OCI-LY1 (cell line): ENCODE data around the gene NOTCH4.

Experiments used
- H2AFZ ChIP-seq: fragments of 200-600 bp; sonication (generic), shearing (Covaris generic); 2 replicates; pipeline ENCODE4 v1.6.0; 2014; ENCODE audit warnings: antibody characterized with exemption, mild to moderate bottlenecking, low read length
- H3F3A ChIP-seq: fragments of 200-600 bp; sonication (generic), shearing (Covaris generic); 2 replicates; pipeline ENCODE4 v1.6.0; 2014; ENCODE audit warnings: mild to moderate bottlenecking, antibody characterized with exemption, low read length, moderate library complexity; ENCODE audit not compliant: insufficient read depth
- H3K27ac ChIP-seq: fragments of 200-600 bp; sonication (generic); 2 replicates; pipeline ENCODE4 v1.5.1; 2014; ENCODE audit warnings: low read length, mixed run types, mild to moderate bottlenecking, low read depth; ENCODE audit not compliant: poor library complexity, severe bottlenecking
- H3K27me3 ChIP-seq: fragments of 200-600 bp; sonication (generic); 2 replicates; pipeline ENCODE4 v1.6.0; 2014; ENCODE audit warnings: antibody characterized with exemption, mild to moderate bottlenecking, low read length, moderate library complexity; ENCODE audit not compliant: insufficient read depth
- H3K36me3 ChIP-seq: fragments of 200-600 bp; sonication (generic); 2 replicates; pipeline ENCODE4 v1.6.1; 2014; ENCODE audit warnings: mild to moderate bottlenecking, antibody characterized with exemption, low read length, moderate library complexity, mixed read lengths; ENCODE audit not compliant: insufficient read depth
- H3K4me1 ChIP-seq: fragments of 200-600 bp; sonication (generic); 2 replicates; pipeline ENCODE4 v1.5.1; 2014; ENCODE audit warnings: mild to moderate bottlenecking, low read length, moderate library complexity; ENCODE audit not compliant: insufficient read depth, severe bottlenecking
- H3K4me2 ChIP-seq: fragments of 200-600 bp; sonication (generic), shearing (Covaris generic); 2 replicates; pipeline ENCODE4 v1.6.1; 2014; ENCODE audit warnings: low read length
- H3K4me3 ChIP-seq: fragments of 200-600 bp; sonication (generic); 2 replicates; pipeline ENCODE4 v1.5.1; 2014; ENCODE audit warnings: low read length, low read depth, mild to moderate bottlenecking, mixed read lengths; ENCODE audit not compliant: poor library complexity, severe bottlenecking
- H3K79me2 ChIP-seq: fragments of 200-600 bp; shearing (Covaris generic); 2 replicates; pipeline ENCODE4 v1.6.1; 2016; ENCODE audit warnings: mixed run types, low read length, mixed read lengths; ENCODE audit not compliant: insufficient read depth
- H3K9ac ChIP-seq: fragments of 200-600 bp; sonication (generic), shearing (Covaris generic); 2 replicates; pipeline ENCODE4 v1.6.1; 2014; ENCODE audit warnings: mild to moderate bottlenecking, low read length, mixed read lengths
- H3K9me2 ChIP-seq: fragments of 200-600 bp; sonication (generic), shearing (Covaris generic); 2 replicates; pipeline ENCODE4 v1.6.1; 2014; ENCODE audit warnings: low read depth, mild to moderate bottlenecking, low read length, mixed read lengths
- H3K9me3 ChIP-seq: fragments of 200-600 bp; shearing (Covaris generic); 2 replicates; pipeline ENCODE4 v1.6.1; 2014; ENCODE audit warnings: low read length, mixed read lengths
- H4K20me1 ChIP-seq: fragments of 200-600 bp; sonication (generic), shearing (Covaris generic); 2 replicates; pipeline ENCODE4 v1.6.0; 2016; ENCODE audit warnings: mild to moderate bottlenecking, low read length; ENCODE audit not compliant: insufficient read depth
- CTCF ChIP-seq: fragments of 200-600 bp; sonication (generic), shearing (Covaris generic); IDR thresholded peaks from 2 replicates; pipeline ENCODE4 v1.5.1; 2017; ENCODE audit warnings: mild to moderate bottlenecking, antibody characterized with exemption, low read length, moderate library complexity, mixed read lengths
- EZH2 ChIP-seq: fragments of 200-600 bp; sonication (generic), shearing (Covaris generic); IDR thresholded peaks from 2 replicates; pipeline ENCODE4 v1.8.0; 2017; ENCODE audit warnings: borderline replicate concordance, mixed run types, mild to moderate bottlenecking, antibody characterized with exemption, low read length, moderate library complexity, mixed read lengths

Gene NOTCH4

DNA sequence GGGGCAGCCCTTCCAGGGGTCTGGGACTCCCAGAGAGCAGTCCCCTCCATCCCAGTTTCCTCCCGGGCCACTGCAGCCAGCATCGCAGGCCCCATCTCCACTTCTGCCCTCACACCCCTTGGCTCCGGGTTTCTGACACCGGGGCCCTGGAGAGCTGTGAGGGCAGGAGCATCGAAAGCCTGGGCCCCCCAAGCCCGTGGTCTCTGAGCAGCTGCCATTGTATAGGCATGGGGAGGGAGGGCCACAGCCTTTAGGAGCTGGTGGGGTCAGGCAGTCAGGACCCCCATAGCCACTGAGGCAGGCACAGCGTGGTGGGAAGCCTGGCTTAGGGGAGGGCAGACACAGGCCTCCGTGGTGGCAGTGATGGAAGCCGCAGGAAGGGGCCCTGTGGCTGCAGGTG lies 21.7 kb downstream of the NOTCH4 start:
- TF ChIP-seq CTCF, result no peak
- no peak for TF ChIP-seq EZH2
- no peaks in the 10 kb centered on the region for H3K36me3 ChIP-seq
- no peak overlapping the region for H3K9ac ChIP-seq
- no peaks in the 10 kb centered on the region for H3K9me3 ChIP-seq
- no peaks in the 10 kb centered on the region for H3K79me2 ChIP-seq
- no peak overlapping the region for H3K27ac ChIP-seq
- H3K4me2 ChIP-seq, result no peak overlapping the region
- no peak overlapping the region for H3K4me3 ChIP-seq
- H3K9me2 ChIP-seq, result no peaks in the 10 kb centered on the region
- H3K27me3 ChIP-seq, result 0 out of 2 replicates have a peak, but pooled peaks cover 6% of the 10 kb centered on the region
- H2AFZ ChIP-seq, result no peak overlapping the region
- H3F3A ChIP-seq, result no peaks in the 10 kb centered on the region
- H3K4me1 ChIP-seq, result peaks cover 6% of the 10 kb centered on the region
- no peaks in the 10 kb centered on the region for H4K20me1 ChIP-seq

GRCh38 chr6:32200711-32201475 lies 23.0 kb downstream of the NOTCH4 start:
- no peaks in the 10 kb centered on the region for H3K9me2 ChIP-seq
- H3K4me2 ChIP-seq, result no peak overlapping the region
- no peak overlapping the region for H3K27ac ChIP-seq
- peaks cover 16% of the 10 kb centered on the region for H3K4me1 ChIP-seq
- H3K36me3 ChIP-seq, result no peaks in the 10 kb centered on the region
- no peaks in the 10 kb centered on the region for H4K20me1 ChIP-seq
- H3K4me3 ChIP-seq, result no peak overlapping the region
- no peak overlapping the region for H3K9ac ChIP-seq
- no peak for TF ChIP-seq CTCF
- no peak for TF ChIP-seq EZH2
- H3K27me3 ChIP-seq, result no peaks in the 10 kb centered on the region
- H2AFZ ChIP-seq, result no peak overlapping the region
- H3K9me3 ChIP-seq, result no peaks in the 10 kb centered on the region
- H3F3A ChIP-seq, result no peaks in the 10 kb centered on the region
- H3K79me2 ChIP-seq, result no peaks in the 10 kb centered on the region

DNA sequence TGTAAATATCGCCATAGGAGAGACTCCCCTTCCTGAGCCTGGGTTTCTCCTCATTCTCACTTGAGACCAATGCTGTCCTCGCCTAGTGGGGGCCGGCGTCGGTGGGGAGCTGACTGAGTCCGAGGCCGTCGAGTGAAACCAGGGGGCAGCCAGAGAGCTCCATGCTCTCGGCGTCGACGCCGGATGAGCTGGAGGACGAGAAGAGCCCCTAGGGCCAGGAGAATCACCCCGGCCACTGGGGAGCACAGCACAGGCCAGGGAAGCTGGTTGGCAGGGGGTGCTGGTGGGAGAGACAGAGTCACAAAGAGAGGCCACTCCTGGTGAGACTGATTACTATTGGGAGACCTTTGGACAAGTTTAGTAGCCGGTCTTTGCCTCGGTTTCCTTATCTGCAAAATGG lies 25.0 kb downstream of the NOTCH4 start:
- H3K4me2 ChIP-seq, result no peak overlapping the region
- H3K27me3 ChIP-seq, result no peaks in the 10 kb centered on the region
- H2AFZ ChIP-seq, result no peak overlapping the region
- no peaks in the 10 kb centered on the region for H4K20me1 ChIP-seq
- H3K79me2 ChIP-seq, result no peaks in the 10 kb centered on the region
- H3K9ac ChIP-seq, result no peak overlapping the region
- H3K27ac ChIP-seq, result no peak overlapping the region
- no peaks in the 10 kb centered on the region for H3K9me2 ChIP-seq
- no peaks in the 10 kb centered on the region for H3F3A ChIP-seq
- H3K4me3 ChIP-seq, result no peak overlapping the region
- no peak for TF ChIP-seq EZH2
- TF ChIP-seq CTCF, result no peak
- H3K4me1 ChIP-seq, result peaks cover 25% of the 10 kb centered on the region
- no peaks in the 10 kb centered on the region for H3K9me3 ChIP-seq
- no peaks in the 10 kb centered on the region for H3K36me3 ChIP-seq
